ENCODE measurements around the gene XCL1.

DNA sequence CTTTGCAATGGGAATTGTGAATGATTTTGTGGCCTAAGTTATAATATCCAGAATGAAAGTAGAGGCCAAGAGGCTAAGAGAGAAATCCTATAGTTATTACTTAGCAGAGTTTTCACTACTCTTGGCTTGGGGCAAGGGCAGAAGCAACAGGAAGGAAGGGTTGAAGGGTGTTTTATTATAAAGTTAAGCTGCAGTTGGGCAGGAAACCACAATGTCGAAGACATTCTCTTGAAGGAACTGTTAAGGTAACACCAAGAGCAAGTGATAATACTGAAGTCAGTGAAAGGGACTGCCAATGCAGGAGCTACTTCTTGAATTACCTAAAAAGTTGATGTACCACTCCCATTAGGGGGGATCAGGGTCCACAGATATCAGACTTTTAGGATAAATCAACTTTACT is 40.9 kb upstream of the XCL1 start:
- TF ChIP-seq CTCF (IDR thresholded peaks at IDR 0.05; ENCODE audit: low read depth, low read length) = no peak
- no peak for TF ChIP-seq EZH2phosphoT487 (IDR thresholded peaks at IDR 0.05; ENCODE audit: low read depth)

Measured in OCI-LY3 (cell line).